Neural progenitor cell (in vitro differentiated cells): ENCODE results near the gene EXOC4.

Experiments used
- EZH2 ChIP-seq: fragments of 200-600 bp; sonication (generic); IDR thresholded peaks from 2 replicates; pipeline ENCODE4 v1.6.1; 2017; ENCODE audit warnings: antibody characterized with exemption, mild to moderate bottlenecking, moderate library complexity
- TF ChIP-seq, protein P1 (sequence below): fragments of 200-600 bp; sonication (generic); IDR thresholded peaks from 2 replicates; pipeline ENCODE4 v1.5.1; 2017; ENCODE audit warnings: antibody characterized with exemption, mild to moderate bottlenecking

DNA sequence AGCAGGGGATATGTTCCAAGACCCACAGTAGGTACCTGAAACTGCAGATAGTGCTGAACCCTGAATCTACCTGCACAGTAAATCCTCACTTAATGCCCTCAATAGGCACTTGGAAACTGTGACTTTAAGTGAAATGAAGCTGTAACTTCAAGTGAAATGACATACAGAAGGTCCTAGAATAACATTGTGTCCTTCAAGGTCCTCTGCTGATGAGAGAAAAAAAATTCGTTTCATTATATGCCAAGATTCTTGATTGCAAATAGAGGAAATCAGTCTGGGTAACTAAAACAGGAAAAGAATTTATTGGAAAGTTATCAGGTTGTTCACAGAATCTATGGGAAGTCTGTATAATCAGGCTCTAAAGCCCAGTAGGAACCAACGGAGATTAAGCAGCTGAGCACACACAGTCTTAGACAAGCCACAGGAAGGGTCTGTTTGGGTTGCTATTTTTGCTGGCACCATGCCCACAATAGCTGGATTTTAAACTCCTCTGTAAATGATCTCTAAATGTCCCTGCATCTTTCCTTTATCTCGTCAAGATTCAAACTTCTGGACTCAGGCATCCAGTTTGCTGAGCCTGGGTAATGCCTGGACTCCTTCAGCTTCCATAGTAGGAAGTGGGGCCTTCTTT is 57.5 kb downstream of the EXOC4 start:
- TF ChIP-seq, protein P1, sequence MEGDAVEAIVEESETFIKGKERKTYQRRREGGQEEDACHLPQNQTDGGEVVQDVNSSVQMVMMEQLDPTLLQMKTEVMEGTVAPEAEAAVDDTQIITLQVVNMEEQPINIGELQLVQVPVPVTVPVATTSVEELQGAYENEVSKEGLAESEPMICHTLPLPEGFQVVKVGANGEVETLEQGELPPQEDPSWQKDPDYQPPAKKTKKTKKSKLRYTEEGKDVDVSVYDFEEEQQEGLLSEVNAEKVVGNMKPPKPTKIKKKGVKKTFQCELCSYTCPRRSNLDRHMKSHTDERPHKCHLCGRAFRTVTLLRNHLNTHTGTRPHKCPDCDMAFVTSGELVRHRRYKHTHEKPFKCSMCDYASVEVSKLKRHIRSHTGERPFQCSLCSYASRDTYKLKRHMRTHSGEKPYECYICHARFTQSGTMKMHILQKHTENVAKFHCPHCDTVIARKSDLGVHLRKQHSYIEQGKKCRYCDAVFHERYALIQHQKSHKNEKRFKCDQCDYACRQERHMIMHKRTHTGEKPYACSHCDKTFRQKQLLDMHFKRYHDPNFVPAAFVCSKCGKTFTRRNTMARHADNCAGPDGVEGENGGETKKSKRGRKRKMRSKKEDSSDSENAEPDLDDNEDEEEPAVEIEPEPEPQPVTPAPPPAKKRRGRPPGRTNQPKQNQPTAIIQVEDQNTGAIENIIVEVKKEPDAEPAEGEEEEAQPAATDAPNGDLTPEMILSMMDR, result no peak
- TF ChIP-seq EZH2, result no peak
